Activated naive CD8-positive, alpha-beta T cell treated with anti-CD3 and anti-CD28 coated beads, Interleukin-2, amount 50 U/mL, for 16 hours (primary cell): ENCODE results near the gene SLCO2A1.

ENCODE experiments used
- DNase-seq: peaks from one replicate; pipeline ENCODE4 v3.0.0-alpha.2; 2020; ENCODE audit warnings: low read depth, low spot score

SLCO2A1 gene

DNA sequence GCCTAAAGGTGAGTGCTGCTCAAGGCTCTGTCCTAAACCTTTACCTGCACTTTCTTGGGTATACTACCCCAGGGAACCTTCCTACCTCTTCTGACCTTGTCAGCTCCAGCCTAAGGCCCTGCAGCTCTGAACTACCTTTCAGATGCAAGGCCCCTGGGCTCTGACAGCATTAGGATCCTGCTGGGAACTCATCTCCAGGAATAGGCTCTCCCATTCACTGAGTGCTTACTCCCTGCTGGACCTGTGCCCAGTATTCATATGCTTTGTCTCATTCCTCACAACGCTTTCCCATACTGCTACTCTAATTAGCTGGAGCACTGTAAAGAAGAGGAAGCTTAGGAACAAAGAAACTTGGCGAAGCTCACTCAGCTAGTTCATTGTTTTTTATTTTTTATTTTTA, 80.3 kb downstream of the SLCO2A1 start:
- DNase-seq, result no peak

DNA sequence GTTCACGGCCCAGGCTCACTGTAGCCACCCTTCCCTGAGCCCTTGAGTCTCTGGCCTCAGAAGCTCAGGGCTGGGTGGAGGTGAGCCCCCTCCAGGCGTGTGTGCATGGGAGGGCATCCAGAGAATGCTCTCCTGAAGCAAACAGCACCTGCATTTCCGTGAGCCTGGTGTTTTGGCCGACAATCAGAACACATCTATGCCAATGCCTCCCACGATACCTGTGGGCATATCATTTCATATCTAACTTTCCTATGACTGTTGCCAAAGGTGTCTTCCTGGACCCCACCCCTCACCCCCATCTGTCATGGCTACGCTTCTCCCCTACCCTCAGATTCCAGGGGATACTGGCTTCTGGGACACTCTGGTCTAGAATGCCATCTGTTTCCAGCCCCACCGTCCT, 80.7 kb downstream of the SLCO2A1 start:
- DNase-seq, result no peak

DNA sequence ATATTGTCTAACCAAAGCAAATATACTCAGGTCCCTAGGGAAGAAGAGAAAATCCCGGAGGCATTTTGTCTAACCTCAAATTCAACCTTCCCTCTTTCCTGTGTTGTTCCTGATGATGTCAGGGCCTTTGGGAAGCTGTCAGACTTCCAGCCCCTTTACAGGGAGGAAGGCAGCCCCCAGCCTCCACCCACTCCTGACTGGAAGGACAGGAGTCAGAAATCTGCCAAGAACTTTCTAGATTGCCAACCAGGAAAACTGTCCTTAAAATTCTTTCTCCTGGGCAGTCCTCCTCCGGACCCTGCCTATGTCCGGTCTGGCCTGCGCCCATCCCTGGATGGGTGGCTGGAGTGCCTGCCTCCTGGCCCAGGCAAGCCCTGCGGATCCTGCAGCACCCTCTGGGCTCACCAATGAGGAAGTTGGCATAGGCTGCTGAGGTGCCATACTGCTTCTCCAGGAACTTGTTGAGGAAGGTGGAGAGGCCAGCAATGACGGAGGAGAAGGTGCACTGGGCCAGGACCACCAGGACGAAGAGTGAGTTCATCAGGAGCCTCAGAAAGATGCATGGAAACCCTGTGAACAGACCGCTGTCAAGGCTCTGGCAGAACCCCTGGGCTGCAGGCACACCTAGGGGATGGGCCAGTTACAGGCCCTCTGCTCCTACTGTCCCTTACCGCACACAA, 81.5 kb downstream of the SLCO2A1 start:
- DNase-seq, result no peak

DNA sequence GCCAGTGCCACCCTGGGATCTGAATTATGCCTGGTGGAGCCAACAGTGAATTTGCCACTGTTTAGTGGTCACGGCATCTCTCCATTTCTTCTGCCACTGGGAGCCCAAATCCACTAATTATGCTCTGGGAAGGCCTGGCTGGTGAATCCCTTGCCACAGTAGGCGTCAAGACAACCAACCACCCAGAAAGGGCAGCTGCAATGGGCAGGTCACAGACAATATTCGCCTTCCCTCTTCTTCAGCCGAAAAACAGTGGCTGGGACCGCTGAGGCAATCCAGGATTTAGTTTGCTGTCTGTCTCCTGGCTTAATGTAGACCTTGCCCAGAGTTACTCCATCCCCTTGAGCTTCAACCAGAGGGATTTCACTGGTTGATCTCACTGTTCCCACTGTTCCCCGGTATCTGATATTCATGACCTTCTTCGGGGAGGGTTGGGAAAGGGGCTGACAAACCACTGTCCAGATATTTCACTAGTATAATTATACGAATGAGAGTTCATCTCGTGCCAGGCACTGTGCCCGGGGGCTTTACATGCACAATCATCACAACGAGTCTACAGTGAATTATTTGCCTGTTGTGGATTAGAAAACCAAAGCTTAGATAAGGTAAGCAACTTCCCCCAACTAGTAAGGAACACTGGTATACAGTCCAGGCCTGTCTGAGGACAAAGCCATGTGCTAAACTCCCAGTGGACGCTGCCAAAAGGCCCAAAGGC, 84.2 kb downstream of the SLCO2A1 start:
- no peak for DNase-seq

DNA sequence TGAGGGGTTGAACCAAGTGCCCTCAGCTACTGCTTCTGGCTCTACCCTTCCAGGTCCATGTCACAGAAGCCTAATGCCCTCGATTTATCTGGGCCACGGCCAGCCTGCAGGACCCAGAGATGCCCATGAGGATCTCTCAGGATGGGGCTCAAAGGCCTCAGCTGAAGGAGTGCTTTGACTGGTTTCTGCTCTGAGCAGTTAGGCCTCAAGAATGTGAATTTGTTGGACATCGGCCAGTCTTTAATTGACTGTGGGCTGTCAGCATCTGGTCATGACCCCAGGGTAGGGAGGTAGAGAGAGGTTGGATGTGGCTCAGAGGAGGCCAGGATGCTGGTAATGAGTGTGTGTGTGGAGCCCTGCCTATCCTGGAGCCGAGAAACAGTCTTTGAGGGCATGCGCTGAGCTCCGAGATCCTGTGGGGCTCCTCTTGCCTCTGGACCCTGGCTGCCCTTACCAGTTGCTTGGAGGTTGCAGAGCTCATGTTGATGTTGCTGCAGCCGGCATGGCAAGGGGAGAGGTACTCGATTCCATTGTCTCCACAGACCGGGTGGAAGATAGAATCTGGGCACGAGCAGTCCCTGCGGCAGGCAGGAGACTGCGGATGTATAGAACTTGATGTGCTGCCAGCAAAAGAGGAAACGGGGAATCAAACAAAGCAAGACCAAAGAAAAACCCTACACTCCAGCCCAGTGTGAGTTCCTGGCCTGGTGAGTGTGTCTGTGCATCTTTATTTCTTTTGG, 84.9 kb downstream of the SLCO2A1 start:
- DNase-seq, result no peak

DNA sequence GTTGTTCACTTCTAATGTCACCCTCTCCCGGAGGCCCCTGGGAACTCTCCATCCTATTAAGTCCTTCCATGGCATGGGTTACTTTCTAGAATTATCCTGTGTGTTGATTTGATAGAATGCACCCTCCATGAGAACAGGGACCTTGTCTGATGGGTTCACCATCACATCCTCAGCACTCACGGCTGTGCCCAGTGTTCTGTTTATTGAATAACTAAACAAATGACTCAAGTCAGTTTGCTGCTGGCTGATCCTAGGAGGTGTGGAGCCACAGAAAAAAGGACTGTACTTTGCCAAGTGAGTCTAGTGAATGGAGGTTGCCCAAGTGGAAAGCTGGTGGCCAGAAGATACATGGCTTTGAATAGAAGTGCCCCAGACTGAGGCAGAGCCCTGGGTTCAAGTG, 85.5 kb downstream of the SLCO2A1 start:
- no peak for DNase-seq

DNA sequence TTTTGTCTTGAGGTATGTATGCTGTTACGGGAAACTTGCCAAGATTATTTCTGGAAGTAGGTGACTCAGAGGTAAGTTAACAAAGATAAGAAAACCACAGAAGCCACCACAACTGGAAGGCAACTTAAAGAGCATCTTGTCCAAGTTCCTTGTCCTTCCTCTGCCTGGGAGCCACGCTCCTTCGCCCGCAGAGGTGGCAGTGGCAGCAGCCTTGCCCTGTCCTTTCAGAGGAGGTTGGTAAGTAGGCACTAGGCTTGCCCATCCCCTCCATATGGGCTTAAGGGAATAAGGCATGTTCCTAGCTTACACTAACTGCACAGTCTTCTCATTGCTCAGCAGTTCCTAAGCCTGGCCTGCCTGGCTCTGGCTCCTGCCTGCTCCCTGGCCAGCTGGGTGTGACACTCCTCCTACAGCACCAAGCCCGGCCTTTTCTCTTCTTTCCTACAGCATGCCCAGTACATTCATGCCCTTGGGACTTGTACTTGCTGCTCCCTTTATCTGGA, 86.0 kb downstream of the SLCO2A1 start:
- no peak for DNase-seq

DNA sequence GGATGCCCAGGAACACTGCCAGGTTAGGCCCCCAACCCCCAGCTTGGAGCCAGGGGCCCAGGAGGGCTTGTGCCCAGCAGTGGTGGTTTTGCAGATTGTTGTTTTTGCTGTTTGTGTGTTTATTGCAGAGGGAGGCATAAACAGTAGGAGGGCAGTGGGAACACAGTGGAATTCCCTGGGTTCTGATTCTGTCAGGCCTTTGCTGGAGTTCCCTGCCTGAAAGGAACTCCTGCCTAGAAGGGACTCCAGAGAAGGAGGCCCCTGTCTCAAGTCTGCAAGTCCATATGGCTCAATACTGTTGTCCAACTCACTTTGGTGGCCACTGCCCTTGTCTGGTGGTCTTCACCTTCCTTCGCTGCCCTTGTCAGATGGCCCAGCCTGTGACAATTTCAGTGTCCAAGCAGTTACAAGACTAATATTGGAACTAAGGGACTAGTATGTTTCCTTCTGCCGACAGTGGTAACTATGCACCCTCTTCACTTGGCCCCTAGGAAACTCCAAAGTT, 86.6 kb downstream of the SLCO2A1 start:
- DNase-seq, result no peak

DNA sequence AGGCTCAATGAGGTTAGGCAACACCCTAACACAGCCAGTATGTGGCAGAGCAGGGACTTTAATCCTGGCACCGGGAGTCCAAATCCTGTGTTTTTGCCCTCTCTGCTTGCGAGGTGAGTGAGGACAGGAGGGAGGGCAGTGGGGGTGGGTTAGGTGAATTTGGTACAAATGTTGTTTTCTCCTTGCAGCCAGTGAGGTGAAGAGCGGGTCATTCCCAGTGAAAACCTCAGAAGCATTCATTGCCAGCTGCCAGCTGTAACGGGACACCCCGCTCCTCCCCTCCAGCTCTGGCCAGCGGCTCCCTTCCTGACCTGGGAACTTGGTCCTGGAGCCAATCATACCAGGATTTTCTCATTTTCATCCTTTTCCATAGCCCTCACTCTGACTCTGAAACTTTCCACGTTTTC, 88.3 kb downstream of the SLCO2A1 start:
- no peak for DNase-seq

DNA sequence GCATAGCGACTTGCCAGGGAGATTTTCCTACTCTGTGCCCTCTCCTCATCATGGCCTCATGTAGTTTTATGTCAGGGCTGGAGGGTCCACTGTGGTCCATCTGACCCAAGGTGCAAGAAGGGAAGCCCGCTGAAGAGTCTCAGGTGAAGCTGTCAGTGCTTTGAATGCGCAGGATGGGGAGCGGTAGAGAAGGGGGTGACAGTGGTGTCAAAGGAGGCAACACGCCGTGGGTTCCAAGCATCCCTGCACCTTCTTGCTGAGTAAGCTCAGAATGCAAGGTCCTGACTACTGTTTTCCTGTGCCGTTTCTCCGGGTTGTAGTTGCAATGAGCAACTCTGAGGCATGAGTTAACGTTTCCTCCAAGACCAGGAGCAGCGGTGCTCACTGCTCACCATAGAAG, 89.2 kb downstream of the SLCO2A1 start:
- no peak for DNase-seq

DNA sequence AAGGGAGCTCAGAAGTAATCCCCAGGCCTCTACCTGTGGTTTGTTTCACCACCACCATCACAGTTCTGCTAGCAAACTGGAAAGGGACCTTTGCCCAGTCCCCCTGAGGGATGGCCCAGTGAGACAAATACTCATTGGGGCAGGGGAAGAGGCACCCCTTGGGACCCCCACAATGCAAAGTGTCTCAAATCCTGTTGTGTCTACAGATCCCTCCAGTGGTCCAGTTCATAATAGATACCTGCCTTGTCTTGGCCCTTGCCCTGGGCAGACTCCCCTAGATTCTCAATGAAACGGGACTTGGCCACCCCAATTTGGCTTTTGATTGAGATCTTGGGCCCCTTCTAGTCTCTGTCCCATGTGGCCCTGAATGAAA, 90.3 kb downstream of the SLCO2A1 start:
- DNase-seq, result no peak

DNA sequence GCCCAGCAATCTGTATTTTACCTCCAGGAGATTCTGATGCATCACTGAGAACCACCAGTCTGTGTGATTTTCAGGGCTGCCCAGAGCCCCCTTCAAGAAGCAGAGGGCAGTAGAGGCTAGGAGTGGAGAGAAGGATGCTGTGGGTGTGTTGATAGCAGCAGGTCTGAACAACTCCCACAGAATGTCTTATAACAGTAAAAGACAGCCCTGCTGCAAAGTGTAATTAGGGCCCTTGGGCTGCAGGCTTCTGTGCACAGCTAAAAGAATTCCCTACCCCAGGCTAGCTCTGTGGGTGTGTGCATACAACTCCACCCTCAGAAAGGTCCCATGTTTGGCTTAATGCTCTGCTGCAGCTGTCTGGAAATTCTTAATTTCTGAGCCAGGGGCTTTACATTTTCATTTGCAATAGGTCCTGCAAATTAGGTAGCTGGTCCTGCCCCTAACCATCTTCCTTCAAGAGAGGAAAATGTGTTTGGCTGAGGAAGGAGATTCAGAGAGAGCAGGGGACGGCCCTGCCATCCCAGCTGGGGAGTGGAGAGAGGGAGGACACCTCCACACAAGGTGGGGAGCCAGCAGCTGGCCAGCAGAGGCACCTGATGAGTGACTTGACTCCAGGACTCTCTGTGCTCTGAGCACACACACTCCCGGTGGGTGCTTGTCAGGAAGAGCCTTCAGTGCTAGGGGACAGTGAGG, 90.8 kb downstream of the SLCO2A1 start:
- DNase-seq, result no peak

DNA sequence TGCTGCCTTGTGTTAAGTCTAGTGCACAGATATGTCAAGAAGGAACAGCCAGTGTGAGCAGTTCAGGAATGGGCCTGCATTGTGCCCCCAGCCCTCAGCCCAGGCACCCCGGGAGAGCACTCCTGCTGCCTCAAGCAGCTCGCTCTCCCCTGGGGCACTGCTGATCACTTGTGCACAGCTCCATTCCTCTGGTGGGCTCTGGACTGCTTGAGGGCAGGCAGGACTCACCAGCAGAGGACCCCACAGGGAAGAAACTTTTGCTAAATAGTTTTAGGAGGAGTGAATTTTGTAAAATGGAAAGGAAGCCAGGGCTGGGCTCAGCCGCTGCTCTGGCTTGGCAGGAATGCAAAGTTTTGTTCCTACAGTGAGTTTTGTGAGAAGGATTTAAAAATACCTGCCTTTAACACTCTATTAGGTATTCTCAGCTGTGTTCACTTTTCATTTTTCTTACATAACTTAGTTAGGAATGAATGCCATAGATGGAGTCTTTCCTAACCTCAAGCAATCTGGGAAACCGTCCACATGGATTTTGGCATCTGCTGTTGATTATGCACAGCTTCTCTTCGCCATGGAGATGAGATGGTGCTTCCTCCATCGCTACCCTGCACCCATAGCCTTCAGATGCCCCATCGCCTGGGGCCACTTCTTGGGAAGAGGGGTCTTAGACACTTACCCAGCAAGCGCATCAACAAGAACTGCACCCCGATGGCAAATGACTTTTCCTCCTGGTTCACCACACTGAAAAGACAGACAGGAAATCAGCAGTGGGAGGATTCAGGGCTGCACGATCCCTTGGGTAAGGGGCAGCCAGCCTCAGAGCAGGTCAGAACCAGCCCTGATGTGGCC, 91.7 kb downstream of the SLCO2A1 start:
- no peak for DNase-seq

DNA sequence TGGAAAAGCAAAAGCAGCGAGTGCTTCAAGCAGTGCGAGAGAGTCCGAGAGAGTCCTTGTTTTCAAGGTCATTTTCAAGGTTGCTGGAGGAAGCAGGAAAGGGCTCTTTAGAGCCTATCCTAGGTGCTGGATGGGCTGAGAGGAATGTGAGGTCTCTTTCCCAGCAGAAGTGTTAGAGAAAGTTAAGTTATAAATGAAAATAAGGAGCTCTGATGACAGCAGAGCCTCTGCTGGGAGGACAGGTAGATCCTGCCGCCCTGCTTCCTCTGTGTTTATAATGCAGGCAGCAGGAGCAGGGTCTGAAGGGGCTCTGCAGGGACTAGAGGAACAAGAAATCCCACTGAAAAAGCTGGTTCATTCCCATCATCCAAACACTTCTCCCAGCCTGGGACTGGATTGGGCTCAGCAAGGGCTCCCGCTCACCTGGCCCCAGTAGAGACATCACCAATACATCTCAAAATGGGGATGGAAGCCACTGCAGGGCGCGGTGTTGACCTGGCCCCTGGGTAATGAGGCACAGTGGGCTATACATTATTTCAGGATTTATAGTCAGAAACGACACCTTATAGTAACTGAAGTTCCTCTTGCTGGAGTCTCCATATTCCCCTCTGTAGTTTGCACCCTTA, 92.6 kb downstream of the SLCO2A1 start:
- DNase-seq, result no peak

DNA sequence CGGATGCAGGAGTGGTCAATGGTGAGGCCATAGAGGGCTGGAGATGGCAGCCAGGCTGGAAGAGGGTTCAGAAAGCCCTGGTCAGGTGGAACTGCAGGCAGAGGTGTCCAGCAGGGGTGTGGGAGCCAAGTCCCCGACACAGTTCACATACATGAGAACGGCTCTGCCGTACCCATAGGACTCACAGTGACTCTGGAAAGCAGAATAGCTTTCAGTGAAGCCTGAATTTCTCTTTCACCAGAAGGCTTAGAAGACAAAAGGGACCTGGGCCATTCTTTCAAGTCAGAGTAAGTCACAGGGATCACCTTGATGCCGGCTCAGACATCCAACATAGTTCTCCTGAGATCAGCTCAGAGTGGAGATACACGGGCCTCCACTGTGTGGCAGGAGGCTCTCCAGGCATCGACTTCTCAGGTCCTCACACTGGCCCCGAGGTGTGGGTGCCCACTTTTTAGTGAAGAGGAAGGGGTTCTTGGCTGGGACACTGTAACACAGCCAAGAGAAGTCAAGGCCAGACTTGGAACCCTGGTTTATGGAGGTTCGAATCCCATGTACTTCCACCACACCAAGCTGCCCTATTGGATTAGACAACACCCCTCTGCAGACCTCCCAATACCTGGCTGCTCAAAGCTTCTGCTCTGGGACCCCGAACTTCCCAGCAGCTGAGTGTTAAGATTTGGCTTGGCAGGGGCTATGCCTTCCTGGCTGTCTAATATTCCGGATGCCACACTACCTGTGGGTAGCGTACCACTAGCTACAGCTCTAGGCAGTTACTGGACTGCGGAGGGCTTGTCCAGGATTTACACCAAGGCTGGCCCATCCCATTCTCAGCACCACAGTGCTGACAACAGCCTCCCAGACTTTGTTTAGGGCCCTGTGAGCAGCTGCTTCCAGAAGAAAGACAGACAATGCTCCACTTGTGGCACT, 93.6 kb downstream of the SLCO2A1 start:
- no peak for DNase-seq

DNA sequence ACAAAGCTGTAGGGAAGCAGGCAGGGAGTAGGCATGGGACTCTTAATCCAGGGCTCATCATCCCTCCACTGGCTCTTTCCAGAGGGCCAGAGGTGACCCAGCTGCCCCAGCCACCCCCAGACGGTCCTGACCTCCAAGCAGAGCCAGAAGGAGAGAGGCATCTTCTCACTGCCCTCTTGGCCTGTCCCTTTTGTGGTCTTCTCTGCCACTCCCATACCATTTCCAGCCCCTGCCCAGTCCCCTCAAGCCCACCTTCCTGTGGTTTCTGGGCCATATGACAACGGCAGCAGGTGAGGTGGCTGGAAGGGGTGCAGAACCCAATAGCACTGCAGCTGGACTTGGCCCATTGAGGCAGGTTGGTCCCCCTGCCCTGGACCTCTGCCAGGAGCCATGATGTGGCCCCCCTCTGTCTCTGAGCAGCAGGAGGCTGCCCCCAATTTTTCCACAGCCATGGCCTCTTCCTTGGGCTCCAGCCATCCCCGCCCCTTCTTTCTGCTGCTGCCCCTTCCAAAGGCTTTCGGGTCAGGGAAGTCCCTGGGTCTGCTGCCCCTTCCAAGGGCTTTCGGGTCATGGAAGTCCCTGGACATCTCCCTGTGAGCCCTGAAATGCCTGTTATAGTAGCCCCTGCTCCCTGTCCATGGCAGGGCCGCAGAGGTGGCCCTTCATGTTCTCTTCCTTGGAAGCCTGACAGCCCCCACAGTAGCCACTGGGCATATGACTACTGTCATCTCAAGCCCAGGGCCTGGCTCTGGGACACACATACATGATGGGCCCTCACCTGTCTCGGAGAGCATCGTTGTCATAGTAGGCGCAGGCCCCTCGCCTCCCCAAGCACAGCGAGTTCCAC, 94.5 kb downstream of the SLCO2A1 start:
- DNase-seq, result no peak

DNA sequence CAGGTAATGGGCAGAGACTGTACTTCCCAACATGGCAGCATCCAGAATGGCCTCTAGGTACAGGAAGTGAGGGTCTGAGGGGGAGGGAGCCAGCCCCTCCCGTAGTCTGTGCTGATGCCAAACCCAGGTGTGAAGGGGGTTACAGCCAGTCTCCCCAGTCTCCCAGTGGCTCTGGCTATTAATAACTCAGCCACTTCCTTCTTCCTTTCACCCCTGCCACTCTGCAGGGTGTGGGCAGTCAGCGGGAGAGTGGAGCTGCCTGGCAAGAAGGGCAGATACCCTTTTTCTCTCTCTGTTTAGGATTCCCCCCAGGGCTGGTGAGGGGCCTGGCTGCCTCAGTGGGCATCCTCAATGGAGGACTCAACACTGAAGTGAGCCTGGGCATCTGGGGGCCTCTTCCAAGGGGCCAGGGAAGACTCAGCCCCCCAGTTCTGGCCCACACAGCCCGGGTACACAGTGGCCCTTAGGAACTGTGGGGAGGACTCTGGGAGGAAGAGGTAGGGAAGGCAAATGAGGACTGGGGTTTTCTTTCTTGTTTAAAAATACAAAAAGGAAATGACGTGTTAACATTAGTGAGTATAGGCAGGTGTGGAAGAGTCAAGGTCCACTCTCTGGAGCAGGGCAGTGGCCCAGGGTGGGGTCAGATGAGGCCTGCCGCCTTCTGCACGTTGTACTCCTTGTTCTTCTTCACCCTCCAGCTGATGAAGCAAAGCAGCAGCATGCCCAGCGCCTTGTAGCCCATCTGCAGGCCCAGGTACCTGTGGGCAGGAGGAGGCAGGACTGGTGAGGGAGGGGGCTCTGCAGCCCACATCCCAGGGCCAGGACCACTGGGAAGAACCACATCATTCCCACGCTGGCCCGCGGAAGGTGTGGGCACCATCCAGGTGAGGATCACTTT, 95.4 kb downstream of the SLCO2A1 start:
- DNase-seq, result no peak
